ENCODE data around the gene KHDRBS2.

Gene KHDRBS2

DNA sequence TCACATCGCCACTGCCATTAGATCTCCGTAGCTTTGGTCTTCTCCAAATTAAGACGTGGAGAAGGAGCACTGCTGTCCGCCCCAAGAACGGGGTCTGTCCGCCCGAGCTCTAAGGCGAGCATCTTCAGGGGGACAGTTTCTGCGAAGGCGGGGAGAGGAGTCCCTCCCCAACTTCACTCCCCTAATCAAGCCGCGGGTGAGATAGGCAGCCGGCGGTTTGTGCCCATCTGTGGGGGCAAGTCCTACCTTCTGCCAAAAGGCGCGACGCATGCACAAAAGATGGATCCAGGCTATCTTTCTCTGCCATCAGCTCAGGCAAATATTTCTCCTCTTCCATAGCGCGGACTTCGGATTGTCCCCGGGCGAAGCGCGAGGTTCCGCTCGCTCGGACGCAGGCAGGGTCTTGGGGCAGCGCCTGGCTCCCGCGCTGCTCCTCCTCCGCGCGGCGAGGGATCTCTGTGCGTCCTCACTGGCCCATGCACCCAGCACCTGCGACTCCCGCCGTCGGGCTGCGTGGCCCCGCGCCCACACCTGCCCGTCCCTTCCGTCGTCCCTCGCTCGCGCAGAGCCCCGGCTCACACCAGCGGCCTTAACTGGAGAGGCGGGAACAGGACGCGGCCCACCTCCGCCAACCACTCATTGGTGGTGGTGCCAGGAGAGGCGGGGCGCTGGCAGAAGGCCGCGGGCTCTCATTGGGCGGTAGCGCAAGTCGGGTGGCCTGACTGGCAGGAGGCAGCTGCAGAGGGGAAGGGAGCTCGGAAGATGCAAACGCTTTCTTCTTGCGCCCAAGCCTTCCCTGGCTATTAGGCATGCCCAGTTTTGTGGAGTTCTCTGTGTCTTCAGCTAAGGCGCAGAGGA, at the start of gene KHDRBS2:
Gene KHDRBS2 (minus strand): TSS at position 614 of the 858 bp plus-strand sequence.
- DNase-seq = peak; percentile 60

DNA sequence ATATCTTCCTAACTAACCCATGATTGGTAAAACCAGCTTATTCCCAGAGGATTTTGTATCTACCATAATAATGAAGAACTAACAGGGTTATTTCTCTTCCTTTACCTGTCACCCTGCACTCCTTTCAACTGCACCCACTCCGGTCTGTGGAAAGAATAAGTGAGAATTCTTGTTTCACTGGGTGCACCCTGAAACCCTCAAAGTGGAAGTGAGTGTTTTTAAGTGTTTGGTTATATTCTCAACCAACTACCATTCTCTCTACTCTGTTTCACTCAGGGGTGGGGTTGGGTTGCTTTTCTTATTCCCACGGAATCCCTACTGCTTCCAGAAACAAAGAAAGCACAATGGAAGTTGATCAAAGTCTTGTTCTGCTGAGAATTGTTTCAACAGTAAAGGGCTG, 42.6 kb upstream of the KHDRBS2 start:
- DNase-seq = no peak

DNA sequence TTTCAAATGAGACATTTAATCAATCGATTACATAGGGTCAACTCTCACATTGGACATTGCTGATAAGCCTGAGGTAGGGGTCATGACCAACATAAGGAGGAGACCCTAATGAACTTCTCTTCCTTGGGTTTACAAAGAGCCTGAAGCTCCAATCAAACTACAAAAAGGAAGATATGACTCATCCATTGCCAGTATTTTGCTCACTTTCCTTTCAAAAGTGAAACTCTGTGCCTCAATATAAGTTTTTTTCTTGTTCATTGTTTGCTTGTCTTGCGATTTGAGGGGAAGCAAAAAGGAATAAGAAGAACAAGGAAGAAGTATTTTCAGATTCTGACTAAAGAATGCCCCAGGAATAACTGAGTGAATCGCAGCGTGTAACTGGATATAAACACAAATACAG, 38.8 kb upstream of the KHDRBS2 start:
- DNase-seq = no peak

DNA sequence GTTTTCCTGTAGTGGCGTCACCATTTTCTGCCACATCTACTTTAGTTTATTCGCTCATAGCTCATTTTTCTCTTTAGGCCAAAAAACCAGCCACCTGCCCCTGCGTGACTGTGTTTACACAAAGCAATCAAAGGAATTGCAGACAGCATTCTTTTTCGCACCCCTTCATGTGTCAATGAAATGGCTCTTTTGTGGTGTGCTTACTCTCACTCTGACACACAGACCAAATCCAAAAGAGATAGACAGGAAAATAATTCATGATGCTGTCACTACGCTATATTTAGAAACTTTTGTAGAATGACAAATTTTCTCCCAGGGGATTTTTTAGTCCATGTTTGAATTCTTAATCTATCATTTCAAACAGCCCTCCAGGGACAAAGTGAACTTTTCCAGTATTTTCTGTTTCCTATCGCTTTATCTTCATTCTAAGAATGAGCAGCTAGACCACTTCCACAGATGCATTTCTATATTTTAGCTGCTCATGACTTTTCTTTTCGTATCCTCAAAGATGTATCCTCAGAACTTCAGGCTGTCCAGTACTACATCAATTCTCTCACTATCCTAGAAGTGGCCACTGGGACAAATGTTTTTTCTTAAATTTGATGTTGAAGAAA, 37.9 kb upstream of the KHDRBS2 start:
- DNase-seq = no peak

DNA sequence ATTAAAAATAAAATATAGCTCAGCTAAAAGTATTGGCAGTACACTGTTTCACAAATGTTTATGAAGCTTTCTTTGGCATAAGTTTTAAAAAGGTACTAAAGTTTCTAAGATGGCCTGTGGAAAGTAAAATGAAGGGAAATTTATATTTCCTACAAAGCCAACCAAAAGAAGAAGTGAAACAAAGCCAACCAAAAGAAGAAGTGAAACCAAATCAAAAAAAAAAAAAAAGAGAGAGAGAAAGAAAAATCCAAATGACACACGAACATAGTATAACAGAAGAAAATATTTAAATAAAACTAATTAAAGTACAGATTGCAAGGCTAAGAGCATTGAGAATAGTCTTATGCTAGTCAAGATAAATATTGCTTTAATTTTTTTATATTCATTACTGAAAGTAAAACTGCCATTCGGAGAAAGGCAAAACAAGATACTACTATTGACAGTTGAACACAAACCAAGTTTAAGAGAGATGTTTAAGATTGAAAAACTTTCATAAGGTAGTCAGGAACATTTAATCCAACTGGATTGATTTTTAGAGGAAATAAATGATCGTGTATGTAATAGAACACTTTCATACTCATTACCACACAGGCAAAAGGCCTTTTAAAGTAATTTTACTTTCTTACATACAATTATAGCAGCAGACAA, 12.8 kb upstream of the KHDRBS2 start:
- no peak for DNase-seq

DNA sequence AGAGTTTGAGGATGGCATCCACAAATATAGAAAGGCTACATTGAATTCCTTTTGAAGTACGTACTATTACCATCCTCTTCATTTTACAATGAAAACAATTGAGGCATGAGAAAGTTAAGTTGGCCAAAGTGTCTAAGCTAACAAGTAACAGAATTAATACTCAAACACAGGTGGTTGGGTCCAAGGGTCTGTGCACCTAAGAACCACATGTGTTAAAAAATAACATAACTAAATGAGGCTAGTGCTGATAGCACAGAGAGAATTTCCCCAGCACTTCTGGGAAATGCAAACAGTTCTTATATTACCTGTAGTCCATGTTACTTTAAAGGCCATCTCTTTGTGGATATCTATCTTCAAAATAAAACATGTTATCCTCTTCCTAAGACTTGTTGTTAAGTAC, 10.5 kb upstream of the KHDRBS2 start:
- DNase-seq = no peak

DNA sequence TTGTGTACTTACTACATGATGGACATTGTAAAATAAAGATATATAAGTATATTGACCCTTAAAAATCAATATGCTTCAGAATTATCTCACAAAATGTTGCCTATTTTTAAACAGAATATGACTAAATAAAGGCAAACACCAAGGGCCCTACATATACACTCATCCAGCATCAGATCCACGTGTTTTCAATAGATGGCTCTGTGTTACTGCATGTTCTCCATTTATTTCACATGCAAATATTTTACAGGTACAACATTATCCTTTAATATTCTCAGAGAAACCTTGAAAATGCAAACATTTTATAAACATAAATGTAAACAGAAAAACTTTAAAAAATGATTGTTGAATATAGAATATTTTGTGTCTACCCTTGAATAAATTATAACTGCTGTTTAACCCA, 2.9 kb upstream of the KHDRBS2 start:
- DNase-seq = no peak

DNA sequence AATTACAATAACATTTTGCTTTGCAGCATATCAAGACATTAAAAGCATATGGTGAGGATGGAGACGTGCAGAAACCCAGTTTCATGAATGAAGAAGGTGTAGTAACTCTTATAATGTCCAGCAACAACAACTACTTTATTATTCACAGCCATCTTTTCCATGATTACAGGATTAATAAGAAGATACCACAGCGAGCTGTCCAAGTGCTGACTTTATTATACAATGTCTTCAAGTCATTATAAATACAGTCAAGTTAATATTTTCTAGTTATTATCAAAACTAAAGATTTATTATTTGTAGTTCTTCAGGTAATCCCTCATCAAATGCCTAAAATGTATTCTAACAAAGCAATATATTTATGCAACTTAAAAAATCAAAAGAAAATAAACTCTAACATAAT, 2.5 kb upstream of the KHDRBS2 start:
- no peak for DNase-seq

DNA sequence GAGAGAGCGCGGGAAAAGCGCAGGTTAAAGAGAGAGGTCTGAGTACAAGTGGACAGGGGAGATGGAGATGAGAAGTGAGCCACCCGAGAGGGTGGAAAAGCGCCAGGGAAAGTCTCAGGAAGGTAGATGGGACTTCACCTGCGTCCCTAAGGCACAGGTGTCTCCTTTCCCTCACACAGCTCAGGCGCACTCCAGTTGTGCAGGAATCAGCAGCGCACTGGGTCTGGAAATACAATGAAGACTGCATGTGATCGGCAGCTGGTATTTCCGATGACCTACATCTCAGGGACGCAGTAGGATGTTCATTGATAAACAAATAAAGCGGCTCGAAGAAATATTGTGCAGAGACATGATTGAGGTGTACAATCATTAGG, 432 bp upstream of the KHDRBS2 start:
- no peak for DNase-seq

DNA sequence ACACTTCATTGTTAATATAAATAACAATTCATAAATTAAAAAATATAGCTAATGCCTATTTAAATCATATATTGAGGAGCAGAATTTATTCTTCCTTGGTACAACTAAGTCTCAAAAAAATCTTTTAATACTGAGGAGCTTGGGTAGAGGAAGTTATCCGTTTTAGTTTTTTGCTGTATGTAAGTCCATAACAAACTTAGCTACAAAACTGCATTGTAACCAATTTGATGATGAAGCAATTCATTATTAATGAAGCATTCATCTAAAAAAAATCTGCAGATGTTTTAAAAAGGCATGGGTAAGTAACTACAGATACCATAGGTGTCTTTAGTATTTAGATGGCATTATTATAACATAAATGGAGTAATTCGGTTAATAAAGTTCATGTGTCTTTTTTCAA, 1.3 kb downstream of the KHDRBS2 start:
- no peak for DNase-seq

DNA sequence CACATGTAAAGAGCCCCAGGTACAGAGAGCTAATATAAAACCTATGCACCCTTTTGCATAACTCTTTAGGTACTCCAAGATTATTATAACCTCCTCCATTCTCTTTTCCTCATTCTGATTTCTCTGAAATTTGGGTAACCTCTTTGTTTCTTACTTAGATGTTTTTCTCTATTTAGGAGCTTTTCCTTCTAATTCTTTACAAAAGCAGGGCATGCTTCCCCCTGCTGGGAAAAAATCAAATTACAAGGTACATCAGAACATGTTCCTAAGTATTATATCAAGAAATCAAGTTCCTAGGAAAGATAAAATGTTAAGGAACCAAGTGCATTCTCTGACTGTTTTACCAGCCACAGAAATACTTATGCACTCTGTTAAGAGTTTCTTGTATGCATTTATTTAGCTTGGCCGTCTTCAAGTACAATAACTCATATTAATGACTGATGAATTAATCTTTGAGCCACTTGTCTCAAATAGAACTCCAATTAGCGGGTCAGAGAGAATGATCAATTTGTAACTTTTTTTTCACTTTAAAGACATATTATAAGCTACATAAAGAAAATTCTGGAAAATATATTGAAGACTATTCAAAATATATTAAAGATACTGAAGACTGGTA, 2.1 kb downstream of the KHDRBS2 start:
- DNase-seq = peak; percentile 47

DNA sequence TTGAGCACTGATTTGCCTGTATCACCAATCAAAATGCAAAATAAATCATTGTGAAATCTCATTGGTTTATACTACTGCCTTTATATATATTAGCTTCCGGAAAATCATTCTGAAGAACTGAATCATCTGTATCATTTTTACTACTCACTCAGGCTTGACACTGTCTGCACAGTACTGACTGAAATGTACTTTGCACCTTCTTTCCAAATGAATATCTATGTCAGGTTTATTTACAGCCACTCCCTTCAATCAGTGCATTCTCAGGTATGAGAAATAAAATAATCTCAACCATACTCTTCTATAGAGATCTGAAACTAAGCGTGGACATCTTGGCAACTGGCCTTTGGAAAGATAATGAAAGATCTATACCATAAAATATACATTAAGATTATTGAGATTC, 2.7 kb downstream of the KHDRBS2 start:
- no peak for DNase-seq

DNA sequence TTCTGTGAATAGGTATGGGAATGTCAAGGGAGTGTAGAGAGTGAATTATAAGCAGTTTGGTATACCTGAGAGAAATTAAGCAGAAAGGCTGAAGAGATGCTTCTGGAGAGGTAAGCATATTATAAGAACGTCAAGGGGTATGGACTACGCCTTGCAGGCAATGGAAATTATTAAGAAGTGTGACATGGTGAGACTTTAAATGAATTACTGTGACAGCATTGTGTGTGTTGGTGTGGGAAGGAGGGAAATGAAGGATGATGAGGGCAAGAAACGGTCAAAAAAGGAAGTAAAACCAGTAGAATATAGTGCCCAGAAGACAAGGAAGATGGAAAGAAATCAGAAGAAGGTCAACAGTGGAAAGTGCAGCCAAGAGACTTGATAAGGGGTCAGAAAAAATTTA, 5.9 kb downstream of the KHDRBS2 start:
- no peak for DNase-seq

DNA sequence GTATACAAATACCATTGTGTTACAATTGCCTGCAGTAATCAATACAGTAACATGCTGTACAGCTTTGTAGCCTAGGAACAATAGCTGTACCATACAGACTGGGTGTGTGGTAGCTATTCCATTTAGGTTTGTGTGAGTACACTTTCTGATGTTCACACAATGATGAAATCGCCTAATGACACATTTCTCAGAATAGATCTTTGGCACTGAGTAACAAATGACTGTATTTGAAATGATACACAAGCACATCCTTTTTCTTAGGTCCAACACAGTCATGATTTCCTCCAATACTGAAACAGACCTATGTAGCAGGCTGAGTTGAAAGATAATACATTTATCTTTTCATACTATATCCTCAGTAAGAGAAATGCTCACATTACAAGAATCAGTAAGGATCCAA, 13.9 kb downstream of the KHDRBS2 start:
- no peak for DNase-seq

DNA sequence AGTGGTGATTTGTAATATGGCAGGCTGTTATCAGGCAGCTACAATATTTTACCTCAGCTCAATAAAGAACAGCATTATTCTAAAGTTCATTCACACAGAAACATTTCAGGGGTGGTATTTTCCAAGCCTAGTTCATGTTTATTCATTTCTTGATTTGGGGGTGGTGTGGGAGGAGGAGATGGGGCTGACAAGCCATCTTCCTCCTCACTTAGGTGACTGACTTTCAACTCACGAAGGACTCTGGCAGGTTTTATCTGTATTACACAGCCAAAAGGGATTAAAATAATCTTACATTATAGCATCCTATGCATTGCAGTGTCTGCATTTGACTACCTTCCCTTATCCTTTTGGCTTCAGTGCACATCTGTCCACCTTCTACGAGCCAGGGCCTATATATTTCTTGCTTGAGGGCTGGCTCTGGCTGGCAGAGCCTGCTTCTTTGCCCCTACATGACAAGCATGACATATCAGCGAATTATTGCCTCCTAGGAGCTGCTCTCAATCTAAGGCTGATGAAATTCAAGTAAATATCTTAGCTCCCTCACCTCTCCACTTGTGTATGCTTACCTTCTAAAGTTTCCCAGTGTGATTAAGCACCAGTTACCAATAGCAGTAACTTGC, 20.0 kb downstream of the KHDRBS2 start:
- no peak for DNase-seq

DNA sequence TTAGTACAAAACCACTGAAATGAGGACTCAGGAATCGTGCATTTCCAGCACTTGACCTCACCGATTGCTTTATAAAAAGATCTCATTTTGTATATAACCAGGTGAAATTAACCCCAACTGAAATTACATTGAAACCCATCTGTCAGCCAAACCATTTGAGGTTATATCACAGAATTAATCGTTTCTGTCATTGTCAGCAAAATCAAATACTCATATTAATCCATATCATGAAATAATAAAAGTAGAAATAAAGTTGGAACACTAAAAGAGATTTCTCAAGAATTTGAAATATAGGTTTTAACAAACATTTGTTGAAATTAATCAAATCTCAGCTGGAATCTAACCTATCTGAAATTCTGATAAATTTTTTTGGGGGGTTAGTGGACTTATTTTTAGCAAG, 23.7 kb downstream of the KHDRBS2 start:
- no peak for DNase-seq

DNA sequence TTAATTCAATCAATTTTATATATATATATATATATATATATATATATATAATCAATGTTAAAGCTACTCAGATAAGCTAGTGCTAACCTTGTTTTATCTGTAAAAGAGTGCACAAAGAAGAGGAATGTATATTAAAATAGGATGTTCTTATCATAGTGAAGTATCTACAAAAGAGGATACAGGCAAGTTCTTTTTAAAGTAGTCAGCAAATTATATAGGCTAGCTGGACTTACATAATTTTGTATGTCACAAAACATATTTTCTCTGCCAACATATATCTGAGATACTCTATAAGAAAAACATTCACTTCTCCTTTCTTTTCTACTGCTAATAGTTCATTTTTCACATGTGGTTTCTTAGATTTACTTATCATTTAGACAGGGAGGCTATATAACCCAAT, 39.9 kb downstream of the KHDRBS2 start:
- DNase-seq = no peak

DNA sequence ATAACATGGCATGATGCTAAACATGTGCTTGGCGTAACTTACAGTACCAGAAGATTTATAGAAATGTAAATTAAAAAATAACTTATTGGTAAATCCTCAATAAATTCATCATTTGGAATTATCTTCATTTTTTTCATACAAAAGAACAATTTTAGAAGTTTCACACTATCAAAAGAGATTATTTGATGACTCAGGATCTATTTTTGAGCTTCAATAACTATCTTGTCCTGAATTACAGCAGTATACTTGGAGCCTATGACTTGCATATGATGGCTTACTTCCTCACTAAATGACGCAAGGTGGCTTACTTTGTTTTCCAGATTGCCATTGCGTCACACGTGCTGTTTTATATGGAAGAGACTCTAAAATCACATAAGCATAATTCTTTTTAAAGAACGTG, 49.2 kb downstream of the KHDRBS2 start:
- DNase-seq = no peak

DNA sequence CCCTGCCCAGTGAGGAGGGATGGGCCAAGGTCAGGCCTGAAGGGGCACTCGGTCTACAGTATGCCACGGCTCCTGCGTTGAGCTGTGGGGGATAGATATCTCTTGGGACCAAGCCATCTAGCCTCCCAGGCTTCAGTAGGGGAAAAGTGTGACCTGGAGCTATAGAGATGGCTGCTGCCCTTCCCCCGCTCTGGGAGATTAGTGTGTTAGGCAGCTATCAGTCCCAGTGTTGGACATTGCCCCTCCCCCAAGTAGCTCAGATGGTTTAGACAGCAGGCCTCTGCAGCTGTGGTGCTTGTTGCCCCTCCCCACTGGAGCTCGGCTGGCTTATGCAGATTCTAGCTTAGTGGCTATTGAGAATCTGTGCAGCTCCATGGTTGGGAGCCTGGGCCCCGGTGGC, 56.8 kb downstream of the KHDRBS2 start:
- DNase-seq = no peak

DNA sequence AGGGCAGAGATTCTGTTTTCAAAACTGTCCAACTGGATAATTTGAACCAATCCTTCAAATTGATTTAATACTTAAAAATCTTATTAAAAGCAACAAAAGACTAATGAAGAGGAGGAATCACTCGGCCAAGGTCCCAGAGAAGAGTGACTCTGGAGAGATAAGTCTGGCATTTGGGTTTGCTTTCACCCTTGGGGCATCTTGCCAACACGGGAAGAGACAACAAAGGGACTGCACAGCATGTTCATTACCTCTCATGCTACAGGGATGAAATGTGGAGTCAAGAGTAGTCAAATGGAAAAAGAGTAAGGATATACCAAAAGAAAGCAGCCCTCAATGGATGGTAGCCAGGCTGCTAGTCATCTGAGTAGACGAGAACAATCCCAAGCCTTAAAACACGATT, 68.2 kb downstream of the KHDRBS2 start:
- DNase-seq = no peak

DNA sequence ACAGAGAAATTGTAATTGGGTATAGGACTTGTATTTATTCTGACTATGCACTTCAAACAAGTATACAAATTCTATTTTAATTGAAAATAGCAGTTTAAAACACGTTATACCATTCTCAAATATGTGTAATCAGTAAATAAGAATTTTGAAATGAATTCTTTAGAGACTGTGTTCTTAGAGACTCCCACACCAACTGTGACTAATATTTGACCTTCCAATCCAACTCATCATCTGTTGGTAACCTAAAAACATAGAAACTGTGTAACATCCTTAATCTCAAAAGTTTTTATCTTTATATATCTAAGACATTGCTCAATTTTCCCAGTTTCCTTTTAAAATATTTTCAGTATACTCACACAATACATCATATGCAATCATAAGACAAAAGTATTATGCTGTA, 83.9 kb downstream of the KHDRBS2 start:
- no peak for DNase-seq

DNA sequence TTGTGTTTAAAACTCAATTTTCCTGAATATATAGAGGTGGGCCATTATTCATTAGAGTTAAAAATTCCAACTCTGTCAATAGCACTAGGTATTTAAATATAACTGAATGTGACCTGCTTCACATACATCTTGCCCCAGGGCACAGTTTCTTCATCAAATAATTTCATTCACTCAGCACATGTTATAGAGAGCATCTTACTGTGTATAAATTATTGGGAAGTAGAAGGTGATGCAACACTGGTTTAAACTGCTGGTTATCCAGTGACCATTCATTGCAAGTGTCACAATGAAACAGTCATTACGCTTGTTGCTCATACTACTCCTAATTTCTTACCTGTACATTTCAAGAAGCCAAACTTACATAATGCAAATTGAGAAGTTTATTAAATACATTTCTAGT, 93.4 kb downstream of the KHDRBS2 start:
- DNase-seq = no peak

DNA sequence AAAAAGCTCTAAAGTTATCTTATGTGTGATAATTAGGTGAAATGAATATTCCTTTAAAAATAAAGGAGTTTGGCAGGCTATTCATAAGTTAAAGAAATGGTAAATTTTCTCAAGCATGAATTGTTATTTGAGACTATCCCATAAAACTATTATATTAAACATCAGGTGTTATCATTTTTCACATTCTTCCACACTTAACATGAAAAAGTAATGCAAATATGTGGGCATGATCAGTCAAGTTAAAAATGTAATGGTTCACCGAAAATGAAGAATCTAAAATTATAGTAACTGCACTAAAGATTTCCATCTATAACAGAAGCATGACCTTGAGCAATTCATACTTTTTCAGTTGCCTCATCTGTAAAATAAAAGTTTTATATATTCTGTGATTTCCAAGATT, 110.8 kb downstream of the KHDRBS2 start:
- no peak for DNase-seq
